HG03521 (cell line): ENCODE results near the gene MAGEB17.
"Not testable (repeated sequence)": the region's sequence is repeated elsewhere in the genome, so short reads cannot be mapped to it uniquely, and the experiment has no call there.

Experiments
- ATAC-seq: cut with Tn5 transposase; IDR thresholded peaks from one replicate; pipeline ENCODE4 v1.9.1; 2021; ENCODE audit warnings: mild to moderate bottlenecking, moderate library complexity; ENCODE audit not compliant: unreplicated experiment

The MAGEB17 gene

DNA sequence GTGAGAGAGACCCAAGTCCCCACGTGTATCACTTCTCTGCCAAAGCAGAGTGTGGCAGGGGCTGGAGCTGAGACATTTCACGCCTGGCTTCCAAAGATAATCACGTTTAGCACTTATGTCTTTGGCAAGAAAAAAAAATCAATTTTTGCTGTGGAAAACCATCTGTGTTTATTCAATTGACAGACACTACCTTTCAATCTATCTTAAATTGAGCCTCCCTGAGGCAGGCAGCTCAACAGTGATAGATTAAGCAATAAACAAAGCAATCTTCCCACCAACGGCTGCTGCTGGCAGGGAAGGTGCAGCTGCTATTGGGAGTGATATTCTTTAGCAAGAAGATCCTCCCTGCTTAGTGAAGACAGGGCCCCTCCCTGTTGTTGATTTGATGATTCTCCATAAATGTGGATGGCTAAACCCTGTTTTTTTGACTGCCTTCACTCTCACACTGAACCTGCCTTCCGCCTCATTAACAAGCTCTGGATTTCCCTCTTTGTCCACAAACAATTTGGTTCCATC, 11.6 kb upstream of the MAGEB17 start:
- ATAC-seq = no peak

- no peak for ATAC-seq
Observed at GRCh38 chrX:16156692-16157331, 10.5 kb upstream of the MAGEB17 start.

DNA sequence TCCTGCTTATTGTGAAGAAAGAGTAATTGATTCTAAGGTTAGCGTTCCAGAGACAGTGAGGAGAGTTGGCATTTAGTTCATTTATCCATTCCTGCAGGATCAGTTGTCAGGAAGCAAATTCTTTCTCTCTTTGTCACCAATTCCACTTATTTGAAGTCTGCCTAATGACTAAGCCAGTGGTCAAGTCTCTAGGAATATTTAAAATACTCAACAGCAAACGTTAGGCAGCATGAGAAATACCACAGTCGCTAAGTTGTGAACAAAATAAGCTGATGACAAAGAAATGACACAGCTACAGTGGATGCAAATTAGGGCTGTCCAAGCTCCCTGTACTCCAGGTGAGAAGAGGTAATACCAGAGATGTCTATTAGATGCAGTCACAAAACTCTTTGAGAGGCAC, 6.6 kb upstream of the MAGEB17 start:
- no peak for ATAC-seq

- ATAC-seq = not testable (repeated sequence)
Observed at GRCh38 chrX:16161173-16161572, 6.1 kb upstream of the MAGEB17 start.

GRCh38 chrX:16162391-16162790, 4.9 kb upstream of the MAGEB17 start:
- no peak for ATAC-seq

GRCh38 chrX:16164748-16165147, 2.5 kb upstream of the MAGEB17 start:
- no peak for ATAC-seq

DNA sequence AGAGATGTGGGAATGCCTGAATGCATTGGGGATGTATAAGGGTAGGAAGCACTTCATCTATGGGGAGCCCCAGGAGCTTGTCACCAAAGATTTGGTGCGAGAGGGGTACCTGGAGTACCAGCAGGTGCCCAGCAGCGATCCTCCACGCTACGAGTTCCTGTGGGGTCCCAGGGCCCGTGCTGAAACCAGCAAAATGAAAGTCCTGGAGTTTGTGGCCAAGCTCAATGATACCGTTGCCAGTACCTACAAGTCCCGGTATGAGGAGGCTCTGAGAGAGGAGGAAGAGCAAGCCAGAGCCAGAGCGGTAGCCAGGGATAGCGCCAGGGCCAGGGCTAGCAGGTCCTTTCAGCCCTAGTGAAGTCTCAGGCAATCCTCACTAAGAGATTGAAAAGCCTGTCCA, 3.8 kb downstream of the MAGEB17 start:
- ATAC-seq = no peak

- ATAC-seq = no peak
Observed at GRCh38 chrX:16171944-16172343, 4.7 kb downstream of the MAGEB17 start.

GRCh38 chrX:16172391-16172790, 5.1 kb downstream of the MAGEB17 start:
- ATAC-seq = no peak

GRCh38 chrX:16175329-16176061, 8.2 kb downstream of the MAGEB17 start:
- ATAC-seq = no peak

- no peak for ATAC-seq
Observed at GRCh38 chrX:16177260-16177659, 10.0 kb downstream of the MAGEB17 start.

DNA sequence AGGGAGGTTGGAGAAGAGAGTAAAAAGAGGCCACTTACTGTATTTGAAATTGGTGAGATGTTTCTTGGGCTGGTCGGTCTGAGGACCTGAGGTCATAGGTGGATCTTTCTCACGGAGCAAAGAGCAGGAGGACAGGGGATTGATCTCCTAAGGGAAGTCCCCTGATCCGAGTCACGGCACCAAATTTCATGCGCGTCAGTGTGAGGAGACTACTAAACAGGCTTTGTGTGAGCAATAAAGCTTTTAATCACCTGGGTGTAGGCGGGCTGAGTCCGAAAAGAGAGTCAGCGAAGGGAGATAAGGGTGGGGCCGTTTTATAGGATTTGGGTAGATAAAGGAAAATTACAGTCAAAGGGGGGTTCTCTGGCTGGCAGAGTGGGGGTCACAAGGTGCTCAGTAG, 16.6 kb downstream of the MAGEB17 start:
- ATAC-seq = not testable (repeated sequence)

GRCh38 chrX:16185725-16186136, 18.4 kb downstream of the MAGEB17 start:
- peak; percentile 86 for ATAC-seq

DNA sequence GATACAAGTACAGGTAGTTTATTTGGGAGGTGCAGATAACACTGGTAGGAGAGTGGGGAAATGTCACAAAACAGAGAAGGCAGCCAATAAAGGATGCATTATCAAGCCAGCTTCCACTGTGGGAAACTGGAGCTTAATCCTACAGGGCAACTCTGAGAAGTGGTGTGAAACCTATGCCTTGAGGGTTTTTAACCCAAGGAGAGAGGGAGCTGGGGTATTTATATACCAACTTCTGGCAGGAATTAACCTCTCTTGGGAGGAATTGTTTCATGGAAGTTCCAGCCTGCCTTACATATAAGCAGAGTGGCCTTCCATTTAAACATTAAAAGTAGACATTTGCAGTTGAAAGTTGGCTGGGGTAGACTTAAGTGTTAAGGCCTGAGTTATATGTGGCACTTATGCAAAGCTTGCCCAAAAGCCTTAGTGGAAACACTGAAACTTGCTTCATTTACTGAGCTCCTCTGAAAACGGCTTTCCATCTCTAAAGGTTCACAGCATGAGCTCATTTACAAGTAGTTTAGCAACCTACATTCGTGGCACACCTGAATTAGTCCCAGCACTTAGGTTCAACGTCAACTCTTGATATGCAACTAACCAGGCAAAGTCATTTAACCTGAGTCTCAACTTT, 19.2 kb downstream of the MAGEB17 start:
- no peak for ATAC-seq

DNA sequence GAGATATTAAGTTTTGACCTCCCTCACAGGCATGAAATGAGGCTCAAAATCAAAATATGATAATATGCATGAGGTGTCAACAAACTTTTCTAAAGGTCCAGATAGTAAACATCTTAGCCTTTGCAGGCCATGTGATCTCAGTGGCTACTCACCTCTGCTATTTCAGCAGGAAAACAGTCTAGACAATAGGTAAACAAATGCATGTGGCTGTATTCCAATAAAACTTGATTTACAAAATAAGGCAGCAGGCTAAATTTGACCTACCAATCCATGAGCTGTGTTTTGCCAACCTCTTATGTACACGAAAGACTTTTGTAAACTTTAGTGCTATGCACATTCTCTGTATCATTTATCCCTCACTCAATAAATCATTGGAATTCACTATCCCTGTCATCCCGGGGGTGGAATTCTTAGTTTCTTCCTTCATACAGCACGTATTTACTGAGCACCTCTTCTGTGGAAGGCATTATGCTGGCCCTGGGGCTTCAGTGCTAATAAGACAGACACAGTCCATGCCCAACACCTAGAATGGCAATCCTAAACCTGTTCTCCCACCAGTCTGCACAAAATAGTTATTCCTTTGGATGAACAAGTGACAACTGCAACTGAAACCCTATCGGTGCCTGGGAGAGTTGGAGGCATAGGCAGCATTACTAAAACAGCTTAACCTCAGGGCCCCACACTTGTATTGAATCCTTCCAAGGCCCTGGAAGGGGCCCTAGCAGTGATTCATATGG, 19.9 kb downstream of the MAGEB17 start:
- no peak for ATAC-seq

- no peak for ATAC-seq
Observed at GRCh38 chrX:16188687-16189086, 21.4 kb downstream of the MAGEB17 start.

DNA sequence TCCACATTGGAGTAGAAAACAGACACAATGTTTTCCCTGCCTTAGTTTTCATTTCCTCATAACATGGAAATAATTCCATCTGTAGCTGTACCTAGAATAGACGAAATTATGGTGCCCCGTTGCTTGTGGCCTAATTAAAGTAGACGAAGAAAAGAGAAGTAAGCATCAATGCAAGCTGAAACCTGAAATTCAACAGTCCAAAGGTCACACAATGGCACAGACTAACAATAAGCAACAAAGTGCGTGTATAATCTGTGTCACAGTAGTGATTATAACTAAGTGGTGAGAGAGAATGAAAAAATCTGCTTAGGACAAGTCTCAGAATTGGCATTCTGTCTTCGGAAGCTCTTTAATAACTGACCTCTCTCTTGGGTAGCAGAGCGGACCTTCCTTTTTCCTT, 24.3 kb downstream of the MAGEB17 start:
- ATAC-seq = no peak

GRCh38 chrX:16196829-16197228, 29.5 kb downstream of the MAGEB17 start:
- no peak for ATAC-seq

- no peak for ATAC-seq
Observed at GRCh38 chrX:16199343-16199742, 32.1 kb downstream of the MAGEB17 start.

GRCh38 chrX:16202943-16203342, 35.7 kb downstream of the MAGEB17 start:
- ATAC-seq = no peak

DNA sequence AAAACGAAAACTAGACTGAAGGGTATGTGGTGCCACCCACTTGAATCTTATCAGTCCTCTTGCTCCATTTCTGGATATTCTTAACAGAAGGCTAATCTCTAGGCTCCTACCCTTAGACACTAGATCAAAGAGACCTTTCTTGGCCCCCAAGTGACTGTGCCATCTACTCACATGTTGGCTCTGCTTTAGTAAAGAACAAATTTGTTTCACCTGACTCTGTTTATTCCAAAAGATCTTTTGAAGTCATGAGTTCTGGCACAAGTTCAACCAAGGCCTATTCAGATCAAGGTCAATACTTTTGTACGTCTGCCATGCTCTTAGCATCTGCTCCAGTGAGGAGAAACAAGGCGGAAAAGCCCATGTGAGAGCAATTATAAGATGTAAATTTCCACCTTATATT, 37.3 kb downstream of the MAGEB17 start:
- no peak for ATAC-seq
